ACC112 (cell line): Measurements from ENCODE around the gene PLAC1.

Experiments used
- H2AFZ ChIP-seq: fragments of 200-600 bp; sonication (generic); one replicate; pipeline ENCODE4 v1.6.0; 2017; ENCODE audit warnings: antibody characterized with exemption, low read length; ENCODE audit not compliant: unreplicated experiment
- H3K27ac ChIP-seq: fragments of 200-600 bp; sonication (generic); 2 replicates; pipeline ENCODE4 v1.5.1; 2014; ENCODE audit warnings: low read depth, mild to moderate bottlenecking, antibody characterized with exemption, low read length, moderate library complexity
- H3K27me3 ChIP-seq: fragments of 200-600 bp; sonication (generic); 2 replicates; pipeline ENCODE4 v1.6.1; 2014; ENCODE audit warnings: mild to moderate bottlenecking, antibody characterized with exemption, low read length, moderate library complexity, mixed read lengths; ENCODE audit not compliant: insufficient read depth
- H3K36me3 ChIP-seq: fragments of 200-600 bp; sonication (generic); 2 replicates; pipeline ENCODE4 v1.6.1; 2016; ENCODE audit warnings: mild to moderate bottlenecking, antibody characterized with exemption, low read length, moderate library complexity, mixed read lengths; ENCODE audit not compliant: insufficient read depth
- H3K4me1 ChIP-seq: fragments of 200-600 bp; sonication (generic); one replicate; pipeline ENCODE4 v1.6.1; 2016; ENCODE audit warnings: low read length, mixed read lengths; ENCODE audit not compliant: insufficient read depth, unreplicated experiment, control insufficient read depth
- H3K4me3 ChIP-seq: fragments of 200-600 bp; sonication (generic); 2 replicates; pipeline ENCODE4 v1.5.1; 2014; ENCODE audit warnings: mild to moderate bottlenecking, low read depth, low read length
- H3K79me2 ChIP-seq: fragments of 200-600 bp; sonication (generic); one replicate; pipeline ENCODE4 v1.6.0; 2016; ENCODE audit warnings: low read length; ENCODE audit not compliant: control insufficient read depth, unreplicated experiment, insufficient read depth

The PLAC1 gene

DNA sequence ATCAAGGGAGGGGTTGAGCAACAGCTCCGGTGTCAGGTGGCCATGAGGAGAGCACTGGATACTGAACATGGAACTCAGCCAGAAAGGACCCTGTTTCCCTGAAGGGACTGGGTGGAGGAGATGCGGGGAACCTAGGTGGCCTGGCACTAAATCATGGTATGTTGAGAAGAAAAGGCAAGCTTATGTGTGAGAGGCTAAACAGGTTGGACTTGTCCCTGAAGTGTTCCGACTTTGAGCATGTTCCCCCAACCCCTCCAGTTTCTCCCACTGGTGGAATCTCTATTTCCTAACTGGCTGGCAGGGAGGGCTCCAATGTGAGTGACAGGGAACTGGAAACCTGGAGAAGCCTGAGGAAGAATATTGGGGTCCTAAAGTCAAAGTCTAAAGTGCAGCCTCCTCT, 69.5 kb downstream of the PLAC1 start:
- Histone ChIP-seq H3K79me2 (no peaks in the 10 kb centered on the region), H3K27ac (no peak overlapping the region), H3K4me1 (no peaks in the 10 kb centered on the region), H3K27me3 (no peaks in the 10 kb centered on the region), H3K4me3 (no peak overlapping the region), H3K36me3 (no peaks in the 10 kb centered on the region), H2AFZ (no peak overlapping the region)

DNA sequence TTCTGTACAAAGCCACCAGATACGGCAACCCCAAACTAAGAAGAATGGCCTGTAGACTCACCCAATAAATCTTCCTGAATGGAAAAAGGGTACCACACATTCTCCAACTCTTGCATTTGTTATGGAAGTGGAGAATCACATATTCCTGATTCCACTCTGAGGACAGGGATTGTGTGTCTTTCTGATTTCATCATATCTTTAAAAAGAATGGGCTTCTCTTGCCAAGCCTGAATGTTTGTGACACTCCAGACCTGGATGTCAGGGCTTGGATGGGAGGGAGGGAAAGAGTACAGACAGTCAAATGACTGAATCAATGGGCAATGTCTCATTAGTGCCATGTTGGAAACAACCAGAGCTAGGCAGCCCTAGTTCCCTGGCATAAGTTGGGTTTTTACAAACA, 77.4 kb downstream of the PLAC1 start:
- H3K27ac ChIP-seq = no peak overlapping the region

DNA sequence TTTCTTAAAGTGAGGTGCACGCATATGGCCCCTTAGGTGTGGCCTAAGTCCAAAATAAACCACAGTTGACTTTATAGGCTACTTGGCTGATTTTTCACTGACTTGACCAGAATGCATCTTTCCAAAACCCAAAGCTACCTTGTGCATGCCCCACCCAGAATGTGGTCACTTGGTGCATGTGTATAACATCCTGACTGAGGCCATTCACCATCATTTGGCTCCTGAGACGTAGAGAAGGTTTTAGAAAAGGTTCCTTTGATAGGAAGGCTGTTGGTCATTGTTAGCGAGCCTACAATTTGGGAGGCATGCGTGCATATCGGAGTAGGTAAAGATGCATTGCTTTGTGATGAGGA, 84.6 kb downstream of the PLAC1 start:
- Histone ChIP-seq H3K79me2 (no peaks in the 10 kb centered on the region), H3K4me3 (no peak overlapping the region), H2AFZ (no peak overlapping the region), H3K4me1 (peaks cover 6% of the 10 kb centered on the region), H3K27ac (no peak overlapping the region), H3K36me3 (no peaks in the 10 kb centered on the region), H3K27me3 (no peaks in the 10 kb centered on the region)

More for the DNA sequence above, 77.4 kb downstream of the PLAC1 start:
- Histone ChIP-seq H3K79me2 (no peaks in the 10 kb centered on the region), H2AFZ (no peak overlapping the region), H3K4me1 (no peaks in the 10 kb centered on the region), H3K4me3 (no peak overlapping the region), H3K27me3 (no peaks in the 10 kb centered on the region), H3K36me3 (no peaks in the 10 kb centered on the region)

DNA sequence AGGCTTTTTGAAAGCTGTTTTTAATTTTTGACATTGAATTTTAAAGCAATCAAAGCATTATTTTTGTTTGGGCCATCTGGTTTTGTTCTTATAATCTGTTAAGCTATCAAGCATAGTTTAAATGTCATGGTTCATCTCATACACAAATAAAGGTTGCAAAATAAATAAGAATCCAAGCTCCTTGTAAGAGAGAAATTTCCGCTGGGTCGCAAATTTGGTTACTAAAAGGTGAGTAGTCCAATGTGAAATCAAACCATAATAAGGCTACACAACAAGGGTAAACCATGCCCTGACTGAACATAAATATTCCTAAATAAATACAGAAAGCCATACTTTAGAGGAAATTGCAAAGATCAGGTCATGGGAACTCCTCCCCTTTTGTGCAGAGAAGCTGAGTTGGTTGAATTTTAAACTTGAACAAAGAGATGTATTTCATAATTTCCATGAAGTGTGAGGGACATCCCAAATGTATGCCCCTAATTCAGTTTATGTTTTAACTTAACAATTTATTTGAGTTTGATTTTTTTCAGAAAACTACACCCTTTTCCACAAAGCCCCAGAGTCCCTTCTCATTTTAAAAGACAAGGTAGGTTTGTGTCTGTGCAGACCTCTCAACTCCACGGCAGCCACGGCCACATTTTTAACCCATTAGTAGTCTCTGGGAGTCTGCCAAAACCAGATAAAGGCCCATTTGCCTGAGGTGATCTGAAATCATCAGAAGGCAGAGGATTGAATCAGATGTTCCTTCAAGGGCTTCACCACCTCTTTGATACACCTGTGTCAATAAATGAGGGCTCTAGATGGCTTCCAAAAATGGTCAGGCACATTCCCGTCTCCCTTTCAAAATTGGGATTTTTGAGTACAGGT, 85.2 kb downstream of the PLAC1 start:
- H3K27ac ChIP-seq = no peak overlapping the region
- H3K27me3 ChIP-seq = no peaks in the 10 kb centered on the region
- no peaks in the 10 kb centered on the region for H3K36me3 ChIP-seq
- H3K4me1 ChIP-seq = peaks cover 6% of the 10 kb centered on the region
- peak overlapping the region; percentile 38 for H2AFZ ChIP-seq
- H3K4me3 ChIP-seq = no peak overlapping the region
- no peaks in the 10 kb centered on the region for H3K79me2 ChIP-seq

DNA sequence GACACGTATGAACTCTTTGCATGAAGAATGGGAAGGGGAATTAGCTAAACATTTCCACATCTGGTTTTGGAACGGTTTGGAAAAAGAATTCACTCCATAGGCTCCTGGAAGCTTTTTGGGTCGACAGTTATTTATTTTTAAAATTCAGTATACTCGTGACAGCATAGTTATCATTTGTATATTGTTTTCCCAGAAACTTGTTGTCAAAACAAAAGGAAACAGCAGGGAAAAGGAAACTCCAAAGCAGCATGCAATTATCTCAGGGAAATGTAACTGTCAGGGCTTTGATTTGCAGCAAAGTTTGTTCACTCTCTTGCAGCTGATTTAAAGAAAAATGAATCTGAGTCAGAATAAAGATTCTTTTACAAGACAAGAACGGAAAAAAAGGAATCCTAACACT, 86.5 kb downstream of the PLAC1 start:
- Histone ChIP-seq H3K4me1 (peaks cover 6% of the 10 kb centered on the region), H2AFZ (peak overlapping the region; percentile 36), H3K27ac (no peak overlapping the region)

DNA sequence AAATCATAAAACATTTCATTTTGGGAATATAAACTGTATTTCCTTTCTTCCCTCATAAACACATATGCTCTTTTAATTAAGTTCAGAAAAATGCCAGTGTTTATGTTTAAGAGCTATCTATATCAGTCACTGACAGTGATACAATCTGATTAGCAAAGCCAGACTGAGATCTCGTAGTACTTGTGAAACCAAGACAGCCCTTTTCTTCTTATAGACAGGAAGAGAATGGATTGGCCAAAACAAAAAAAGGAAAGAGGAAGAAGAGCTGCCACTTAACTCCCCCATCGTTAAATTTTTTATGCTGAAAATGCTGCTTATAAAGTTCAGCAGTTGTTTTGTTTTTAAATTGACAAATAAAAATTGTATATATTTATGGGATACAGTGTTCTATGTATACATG, 87.4 kb downstream of the PLAC1 start:
- H3K27ac ChIP-seq = no peak overlapping the region
- H3K4me1 ChIP-seq = peaks cover 6% of the 10 kb centered on the region
- no peaks in the 10 kb centered on the region for H3K79me2 ChIP-seq
- no peak overlapping the region for H3K4me3 ChIP-seq
- H3K27me3 ChIP-seq = no peaks in the 10 kb centered on the region
- H2AFZ ChIP-seq = no peak overlapping the region
- H3K36me3 ChIP-seq = no peaks in the 10 kb centered on the region

More for the DNA sequence above, 86.5 kb downstream of the PLAC1 start:
- no peaks in the 10 kb centered on the region for H3K36me3 ChIP-seq
- no peaks in the 10 kb centered on the region for H3K27me3 ChIP-seq
- H3K4me3 ChIP-seq = no peak overlapping the region
- no peaks in the 10 kb centered on the region for H3K79me2 ChIP-seq

DNA sequence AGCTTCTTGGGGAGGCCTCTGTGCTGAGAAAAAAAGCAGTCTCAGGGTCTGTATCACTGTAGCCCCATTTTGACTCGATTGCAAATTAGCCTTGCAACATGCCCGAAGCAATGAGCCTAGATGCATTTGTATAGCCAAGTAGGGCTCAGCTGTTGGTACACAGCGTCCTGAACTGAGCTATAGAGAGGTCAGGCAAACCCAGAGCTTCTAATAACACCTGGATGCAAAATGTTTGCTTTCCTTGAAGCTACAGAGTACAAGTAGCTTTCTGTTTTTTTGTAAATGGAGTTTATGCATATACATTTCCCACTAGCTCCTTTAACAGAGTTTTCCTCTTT, 87.8 kb downstream of the PLAC1 start:
- H3K36me3 ChIP-seq = no peaks in the 10 kb centered on the region
- no peak overlapping the region for H3K27ac ChIP-seq
- no peaks in the 10 kb centered on the region for H3K27me3 ChIP-seq
- no peaks in the 10 kb centered on the region for H3K79me2 ChIP-seq
- no peak overlapping the region for H2AFZ ChIP-seq
- no peak overlapping the region for H3K4me3 ChIP-seq
- H3K4me1 ChIP-seq = peaks cover 6% of the 10 kb centered on the region

DNA sequence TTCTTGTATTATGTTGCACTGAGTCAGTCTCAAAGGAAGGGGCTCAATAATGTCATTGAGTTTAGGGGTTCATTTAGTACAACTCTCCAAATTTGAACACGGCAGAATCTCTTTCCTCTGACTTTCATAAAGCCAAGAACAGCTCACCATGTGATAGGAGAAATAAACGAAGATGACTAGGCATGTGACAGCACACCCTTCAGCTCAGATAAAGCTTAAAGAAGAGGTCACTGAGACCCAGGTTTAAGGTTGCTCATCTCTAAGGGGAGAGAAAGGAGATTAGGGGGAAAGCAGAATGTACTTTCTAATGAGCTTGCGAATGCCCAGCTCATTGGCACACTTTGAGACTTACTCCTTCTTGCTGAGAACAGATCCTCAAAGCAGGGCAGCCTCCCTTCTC, 89.0 kb downstream of the PLAC1 start:
- Histone ChIP-seq H3K4me3 (no peak overlapping the region), H3K36me3 (no peaks in the 10 kb centered on the region), H3K27me3 (no peaks in the 10 kb centered on the region), H2AFZ (no peak overlapping the region), H3K4me1 (peaks cover 6% of the 10 kb centered on the region), H3K79me2 (no peaks in the 10 kb centered on the region), H3K27ac (no peak overlapping the region)

DNA sequence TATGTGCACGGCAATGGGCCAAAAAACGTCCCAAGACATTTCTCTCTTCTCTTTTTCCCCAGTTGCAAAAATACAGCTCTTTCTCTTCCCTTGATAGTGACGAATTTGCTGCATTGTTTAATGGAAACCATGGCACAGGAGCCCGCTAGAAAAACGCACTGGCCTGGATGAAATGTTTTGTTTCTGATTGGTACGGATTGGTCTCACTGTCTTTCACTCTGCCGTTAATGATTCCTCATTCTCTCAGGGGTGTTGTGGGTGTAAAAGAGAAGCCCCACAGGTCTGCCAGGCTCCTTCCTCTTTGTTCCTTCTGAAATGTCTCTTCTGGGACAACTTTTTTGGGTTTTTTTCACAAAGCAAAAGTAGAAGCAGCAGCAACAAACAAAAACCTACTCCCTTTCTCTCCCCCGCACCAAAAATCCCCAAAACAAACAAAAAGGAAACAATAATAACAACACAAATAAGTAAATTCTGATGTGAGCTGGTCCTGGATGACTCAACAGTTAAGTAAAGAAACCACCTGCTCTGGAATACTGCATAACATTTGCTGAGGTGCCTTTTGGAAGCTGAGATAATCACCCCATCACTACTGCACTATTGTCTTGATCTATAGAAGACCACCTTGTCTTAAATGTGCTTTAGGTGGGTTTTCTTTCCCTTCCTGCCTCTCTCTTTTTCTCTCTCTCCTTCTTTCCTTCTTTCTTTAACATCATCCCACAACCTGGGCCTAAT, 89.8 kb downstream of the PLAC1 start:
- Histone ChIP-seq H3K4me3 (no peak overlapping the region), H3K27me3 (no peaks in the 10 kb centered on the region), H3K4me1 (peaks cover 5% of the 10 kb centered on the region), H3K27ac (no peak overlapping the region), H3K79me2 (no peaks in the 10 kb centered on the region), H3K36me3 (no peaks in the 10 kb centered on the region), H2AFZ (no peak overlapping the region)

DNA sequence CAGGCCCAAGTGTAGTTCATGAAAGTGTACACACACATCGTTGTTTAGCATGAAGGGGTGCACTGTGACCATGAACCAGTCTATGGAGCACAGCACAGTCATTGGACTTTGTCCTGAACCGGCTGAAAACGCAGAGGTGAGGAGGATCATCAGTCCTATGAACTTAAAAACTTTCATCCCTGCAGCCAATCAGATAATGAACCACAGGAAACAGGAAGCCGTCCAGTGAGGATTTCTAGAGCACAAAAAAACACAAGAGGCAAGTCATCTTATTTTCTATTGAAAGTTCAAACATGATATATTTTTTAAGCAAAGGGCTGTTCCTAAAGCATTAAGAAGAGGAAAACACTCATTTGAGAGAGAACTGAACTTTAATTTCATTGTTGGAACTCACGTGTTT, 91.8 kb downstream of the PLAC1 start:
- no peaks in the 10 kb centered on the region for H3K4me1 ChIP-seq
- H2AFZ ChIP-seq = no peak overlapping the region
- H3K36me3 ChIP-seq = no peaks in the 10 kb centered on the region
- no peaks in the 10 kb centered on the region for H3K79me2 ChIP-seq
- no peak overlapping the region for H3K4me3 ChIP-seq
- H3K27me3 ChIP-seq = no peaks in the 10 kb centered on the region
- no peak overlapping the region for H3K27ac ChIP-seq

DNA sequence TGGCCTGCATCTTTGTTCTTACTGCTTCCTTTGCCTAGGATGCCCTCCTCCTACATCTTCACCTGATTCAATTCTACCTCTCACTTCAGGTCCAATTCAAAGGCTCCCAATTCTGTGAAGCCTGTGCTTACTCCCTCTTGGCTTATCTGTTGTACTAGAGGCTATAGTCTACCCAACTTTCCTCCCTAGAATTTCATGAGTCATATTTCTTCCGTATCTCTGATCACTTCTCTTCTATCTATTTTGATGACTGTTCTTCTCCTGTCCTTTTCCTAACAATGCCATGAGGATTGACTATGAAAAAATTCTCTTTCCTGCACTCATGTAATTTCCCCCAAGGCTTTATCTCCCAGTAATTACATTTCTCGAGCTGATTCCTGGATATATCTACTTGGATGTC, 96.3 kb downstream of the PLAC1 start:
- Histone ChIP-seq H3K4me1 (no peaks in the 10 kb centered on the region), H3K27me3 (no peaks in the 10 kb centered on the region), H3K36me3 (no peaks in the 10 kb centered on the region), H3K79me2 (no peaks in the 10 kb centered on the region), H2AFZ (no peak overlapping the region), H3K27ac (no peak overlapping the region), H3K4me3 (no peak overlapping the region)
